OCI-LY1 (cell line): ENCODE data around the gene CCL27.

ENCODE experiments used
- H2AFZ ChIP-seq: fragments of 200-600 bp; sonication (generic), shearing (Covaris generic); 2 replicates; pipeline ENCODE4 v1.6.0; 2014; ENCODE audit warnings: antibody characterized with exemption, mild to moderate bottlenecking, low read length
- H3F3A ChIP-seq: fragments of 200-600 bp; sonication (generic), shearing (Covaris generic); 2 replicates; pipeline ENCODE4 v1.6.0; 2014; ENCODE audit warnings: mild to moderate bottlenecking, antibody characterized with exemption, low read length, moderate library complexity; ENCODE audit not compliant: insufficient read depth
- H3K27ac ChIP-seq: fragments of 200-600 bp; sonication (generic); 2 replicates; pipeline ENCODE4 v1.5.1; 2014; ENCODE audit warnings: low read length, mixed run types, mild to moderate bottlenecking, low read depth; ENCODE audit not compliant: poor library complexity, severe bottlenecking
- H3K27me3 ChIP-seq: fragments of 200-600 bp; sonication (generic); 2 replicates; pipeline ENCODE4 v1.6.0; 2014; ENCODE audit warnings: antibody characterized with exemption, mild to moderate bottlenecking, low read length, moderate library complexity; ENCODE audit not compliant: insufficient read depth
- H3K36me3 ChIP-seq: fragments of 200-600 bp; sonication (generic); 2 replicates; pipeline ENCODE4 v1.6.1; 2014; ENCODE audit warnings: mild to moderate bottlenecking, antibody characterized with exemption, low read length, moderate library complexity, mixed read lengths; ENCODE audit not compliant: insufficient read depth
- H3K4me1 ChIP-seq: fragments of 200-600 bp; sonication (generic); 2 replicates; pipeline ENCODE4 v1.5.1; 2014; ENCODE audit warnings: mild to moderate bottlenecking, low read length, moderate library complexity; ENCODE audit not compliant: insufficient read depth, severe bottlenecking
- H3K4me2 ChIP-seq: fragments of 200-600 bp; sonication (generic), shearing (Covaris generic); 2 replicates; pipeline ENCODE4 v1.6.1; 2014; ENCODE audit warnings: low read length
- H3K4me3 ChIP-seq: fragments of 200-600 bp; sonication (generic); 2 replicates; pipeline ENCODE4 v1.5.1; 2014; ENCODE audit warnings: low read length, low read depth, mild to moderate bottlenecking, mixed read lengths; ENCODE audit not compliant: poor library complexity, severe bottlenecking
- H3K79me2 ChIP-seq: fragments of 200-600 bp; shearing (Covaris generic); 2 replicates; pipeline ENCODE4 v1.6.1; 2016; ENCODE audit warnings: mixed run types, low read length, mixed read lengths; ENCODE audit not compliant: insufficient read depth
- H3K9ac ChIP-seq: fragments of 200-600 bp; sonication (generic), shearing (Covaris generic); 2 replicates; pipeline ENCODE4 v1.6.1; 2014; ENCODE audit warnings: mild to moderate bottlenecking, low read length, mixed read lengths
- H3K9me2 ChIP-seq: fragments of 200-600 bp; sonication (generic), shearing (Covaris generic); 2 replicates; pipeline ENCODE4 v1.6.1; 2014; ENCODE audit warnings: low read depth, mild to moderate bottlenecking, low read length, mixed read lengths
- H3K9me3 ChIP-seq: fragments of 200-600 bp; shearing (Covaris generic); 2 replicates; pipeline ENCODE4 v1.6.1; 2014; ENCODE audit warnings: low read length, mixed read lengths
- H4K20me1 ChIP-seq: fragments of 200-600 bp; sonication (generic), shearing (Covaris generic); 2 replicates; pipeline ENCODE4 v1.6.0; 2016; ENCODE audit warnings: mild to moderate bottlenecking, low read length; ENCODE audit not compliant: insufficient read depth
- CTCF ChIP-seq: fragments of 200-600 bp; sonication (generic), shearing (Covaris generic); IDR thresholded peaks from 2 replicates; pipeline ENCODE4 v1.5.1; 2017; ENCODE audit warnings: mild to moderate bottlenecking, antibody characterized with exemption, low read length, moderate library complexity, mixed read lengths
- EZH2 ChIP-seq: fragments of 200-600 bp; sonication (generic), shearing (Covaris generic); IDR thresholded peaks from 2 replicates; pipeline ENCODE4 v1.8.0; 2017; ENCODE audit warnings: borderline replicate concordance, mixed run types, mild to moderate bottlenecking, antibody characterized with exemption, low read length, moderate library complexity, mixed read lengths

The CCL27 gene

GRCh38 chr9:34701023-34701768 lies 38.7 kb upstream of the CCL27 start:
- no peaks in the 10 kb centered on the region for H3F3A ChIP-seq
- H3K4me2 ChIP-seq = peak overlapping the region; percentile 65
- no peaks in the 10 kb centered on the region for H3K9me2 ChIP-seq
- H3K79me2 ChIP-seq = no peaks in the 10 kb centered on the region
- H3K27me3 ChIP-seq = peaks cover 3% of the 10 kb centered on the region; the same call in 1 of the 2 replicates
- peaks cover 8% of the 10 kb centered on the region for H3K4me1 ChIP-seq
- peak overlapping the region; percentile 47 for H3K4me3 ChIP-seq
- no peaks in the 10 kb centered on the region for H3K9me3 ChIP-seq
- no peaks in the 10 kb centered on the region for H3K36me3 ChIP-seq
- TF ChIP-seq CTCF (peak; percentile 86), EZH2 (no peak)
- H2AFZ ChIP-seq = no peak overlapping the region
- no peaks in the 10 kb centered on the region for H4K20me1 ChIP-seq
- no peak overlapping the region for H3K27ac ChIP-seq
- H3K9ac ChIP-seq = no peak overlapping the region; the same call in 1 of the 2 replicates

- no peak overlapping the region for H3K4me2 ChIP-seq
- H3K27me3 ChIP-seq = peaks cover 3% of the 10 kb centered on the region; the same call in 1 of the 2 replicates
- no peak overlapping the region for H3K4me3 ChIP-seq
- H3K9me3 ChIP-seq = no peaks in the 10 kb centered on the region
- H3F3A ChIP-seq = no peaks in the 10 kb centered on the region
- no peak overlapping the region for H3K27ac ChIP-seq
- no peaks in the 10 kb centered on the region for H4K20me1 ChIP-seq
- H2AFZ ChIP-seq = no peak overlapping the region
- no peaks in the 10 kb centered on the region for H3K36me3 ChIP-seq
- no peak overlapping the region for H3K9ac ChIP-seq
- no peaks in the 10 kb centered on the region for H3K4me1 ChIP-seq
- H3K79me2 ChIP-seq = no peaks in the 10 kb centered on the region
- TF ChIP-seq EZH2 (no peak), CTCF (no peak)
- H3K9me2 ChIP-seq = no peaks in the 10 kb centered on the region
These were observed 32.4 kb upstream of the CCL27 start for GRCh38 chr9:34694811-34695210.

- no peak overlapping the region for H3K9ac ChIP-seq
- no peak overlapping the region for H3K4me3 ChIP-seq
- H3K79me2 ChIP-seq = no peaks in the 10 kb centered on the region
- no peaks in the 10 kb centered on the region for H4K20me1 ChIP-seq
- H3F3A ChIP-seq = no peaks in the 10 kb centered on the region
- TF ChIP-seq EZH2 (no peak), CTCF (no peak)
- H3K4me1 ChIP-seq = no peaks in the 10 kb centered on the region
- no peak overlapping the region for H3K4me2 ChIP-seq
- no peaks in the 10 kb centered on the region for H3K36me3 ChIP-seq
- H3K9me3 ChIP-seq = no peaks in the 10 kb centered on the region
- H2AFZ ChIP-seq = no peak overlapping the region
- no peaks in the 10 kb centered on the region; the same call in 1 of the 2 replicates for H3K27me3 ChIP-seq
- H3K9me2 ChIP-seq = no peaks in the 10 kb centered on the region
- H3K27ac ChIP-seq = no peak overlapping the region
These were observed 31.1 kb upstream of the CCL27 start for GRCh38 chr9:34693560-34693959.
